Tibial artery (tissue), 4 donors: ENCODE measurements around the gene IRX1.
A peak's percentile ranks its signal among the peaks of the same experiment; 100 is the strongest.

ENCODE experiments used
- DNase-seq, 2 donors: peaks; one replicate each; pipeline ENCODE4 v3.0.0-alpha.2; 2019
- H3K27ac ChIP-seq, 2 donors: fragments of 200-600 bp; sonication (generic) in 1 of 2; 1 replicate in 1 of 2; 2 replicates in 1 of 2; pipeline ENCODE4 v1.5.1; 2018 to 2019; ENCODE audit warnings: mild to moderate bottlenecking in 1 of 2
- H3K27me3 ChIP-seq, 2 donors: fragments of 200-600 bp; sonication (generic) in 1 of 2; one replicate each; pipeline versions ENCODE4 v1.5.1 to v1.6.0; 2016 to 2019
- H3K36me3 ChIP-seq, 3 donors: fragments of 200-600 bp; sonication (generic) in 2 of 3; one replicate each; pipeline ENCODE4 v1.5.1; 2016 to 2019; ENCODE audit warnings: mild to moderate bottlenecking in 2 of 3
- H3K4me1 ChIP-seq, 4 donors: fragments of 200-600 bp; sonication (generic) in 2 of 4; 1 replicate in 3 of 4; 2 replicates in 1 of 4; pipeline ENCODE4 v1.5.1; 2016 to 2019
- H3K4me3 ChIP-seq, 2 donors: fragments of 200-600 bp; sonication (generic) in 1 of 2; 1 replicate in 1 of 2; 2 replicates in 1 of 2; pipeline ENCODE4 v1.5.1; 2018 to 2019; ENCODE audit warnings: mild to moderate bottlenecking in 2 of 2
- H3K9me3 ChIP-seq, 3 donors: fragments of 200-600 bp; sonication (generic) in 1 of 3; one replicate each; pipeline ENCODE4 v1.5.1; 2016 to 2019
- intact Hi-C: fragments of 100-400 bp; cut with DNase I; formaldehyde crosslinking; loops from one replicate; pipeline ENCODE4 v1.15.0; 2023; ENCODE audit warnings: low total_unique reads
- TF ChIP-seq, protein P1 (sequence below), 2 experiments: fragments of 200-600 bp in 1 of 2; fragments of 450-650 bp in 1 of 2; IDR thresholded peaks; one replicate each; pipeline ENCODE4 v1.5.1; 2017 to 2019; ENCODE audit warnings: antibody characterized with exemption in 2 of 2, mild to moderate bottlenecking in 1 of 2, moderate library complexity in 1 of 2

The IRX1 gene

GRCh38 chr5:3599226-3600105 lies 3.8 kb downstream of the IRX1 start:
- DNase-seq, result no peak
- H3K27me3 ChIP-seq, result peaks cover 0 to 94% of the 10 kb centered on the region in 2 donors
- no peaks in the 10 kb centered on the region for H3K36me3 ChIP-seq
- TF ChIP-seq, protein P1, sequence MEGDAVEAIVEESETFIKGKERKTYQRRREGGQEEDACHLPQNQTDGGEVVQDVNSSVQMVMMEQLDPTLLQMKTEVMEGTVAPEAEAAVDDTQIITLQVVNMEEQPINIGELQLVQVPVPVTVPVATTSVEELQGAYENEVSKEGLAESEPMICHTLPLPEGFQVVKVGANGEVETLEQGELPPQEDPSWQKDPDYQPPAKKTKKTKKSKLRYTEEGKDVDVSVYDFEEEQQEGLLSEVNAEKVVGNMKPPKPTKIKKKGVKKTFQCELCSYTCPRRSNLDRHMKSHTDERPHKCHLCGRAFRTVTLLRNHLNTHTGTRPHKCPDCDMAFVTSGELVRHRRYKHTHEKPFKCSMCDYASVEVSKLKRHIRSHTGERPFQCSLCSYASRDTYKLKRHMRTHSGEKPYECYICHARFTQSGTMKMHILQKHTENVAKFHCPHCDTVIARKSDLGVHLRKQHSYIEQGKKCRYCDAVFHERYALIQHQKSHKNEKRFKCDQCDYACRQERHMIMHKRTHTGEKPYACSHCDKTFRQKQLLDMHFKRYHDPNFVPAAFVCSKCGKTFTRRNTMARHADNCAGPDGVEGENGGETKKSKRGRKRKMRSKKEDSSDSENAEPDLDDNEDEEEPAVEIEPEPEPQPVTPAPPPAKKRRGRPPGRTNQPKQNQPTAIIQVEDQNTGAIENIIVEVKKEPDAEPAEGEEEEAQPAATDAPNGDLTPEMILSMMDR (IDR thresholded peaks at IDR 0.05), result no peak
- no peak overlapping the region for H3K4me3 ChIP-seq
- intact Hi-C loops, result no loop called here
- peaks cover 0 to 42% (median 32%) of the 10 kb centered on the region in 4 donors for H3K4me1 ChIP-seq
- peaks cover 0 to 2% (median 0%) of the 10 kb centered on the region in 3 donors for H3K9me3 ChIP-seq
- no peak overlapping the region for H3K27ac ChIP-seq

GRCh38 chr5:3600106-3601060 lies 4.8 kb downstream of the IRX1 start:
- intact Hi-C loops, result no loop called here

DNA sequence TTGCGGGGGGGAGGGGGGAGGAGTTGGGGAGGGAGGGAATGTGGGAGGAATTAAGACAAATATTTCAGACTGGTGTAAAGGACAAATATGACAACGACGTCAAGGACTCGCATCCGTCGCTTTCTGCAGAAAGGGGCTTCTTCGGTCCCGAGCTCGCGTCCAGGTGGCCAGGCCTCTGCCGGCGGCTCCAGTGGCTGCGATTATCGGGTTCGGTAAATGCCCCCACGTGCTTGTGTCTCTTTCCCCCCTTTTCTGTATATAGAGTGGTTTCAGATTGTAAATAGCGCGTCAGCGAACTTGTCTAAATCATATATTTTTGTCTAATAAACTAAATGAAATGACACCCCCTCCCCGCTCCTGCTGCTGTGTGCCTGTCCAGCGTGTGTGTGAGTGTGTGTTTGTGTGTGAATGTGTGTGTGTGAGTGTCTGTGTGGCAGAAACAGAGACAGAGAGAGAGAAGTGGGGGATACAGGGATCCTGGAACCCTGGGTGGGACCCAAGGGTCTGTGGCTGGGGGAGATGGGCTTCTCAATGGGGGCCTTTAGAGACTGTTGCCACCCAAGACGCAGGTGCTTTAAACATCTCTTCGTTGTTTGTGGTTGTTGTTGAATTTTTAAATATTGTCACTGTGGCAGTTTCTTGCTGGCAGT lies 5.6 kb downstream of the IRX1 start:
- no peak for DNase-seq
- no peak overlapping the region for H3K27ac ChIP-seq
- peaks cover 0 to 2% (median 0%) of the 10 kb centered on the region in 3 donors for H3K9me3 ChIP-seq
- no peak overlapping the region for H3K4me3 ChIP-seq
- TF ChIP-seq, protein P1 (IDR thresholded peaks at IDR 0.05), result no peak
- H3K27me3 ChIP-seq, result peaks cover 0 to 94% of the 10 kb centered on the region in 2 donors
- H3K36me3 ChIP-seq, result no peaks in the 10 kb centered on the region
- H3K4me1 ChIP-seq, result peaks cover 0 to 29% (median 20%) of the 10 kb centered on the region in 4 donors
- intact Hi-C loops, result no loop called here

More at GRCh38 chr5:3600106-3601060, 4.8 kb downstream of the IRX1 start:
- H3K27me3 ChIP-seq, result peaks cover 0 to 94% of the 10 kb centered on the region in 2 donors
- peaks cover 0 to 2% (median 0%) of the 10 kb centered on the region in 3 donors for H3K9me3 ChIP-seq
- TF ChIP-seq, protein P1 (IDR thresholded peaks at IDR 0.05), result no peak
- no peaks in the 10 kb centered on the region for H3K36me3 ChIP-seq
- H3K4me3 ChIP-seq, result peak overlapping the region in 1 of 2 donors; percentile 23
- no peak for DNase-seq
- H3K4me1 ChIP-seq, result peaks cover 0 to 33% (median 23%) of the 10 kb centered on the region in 4 donors
- no peak overlapping the region for H3K27ac ChIP-seq

GRCh38 chr5:3601911-3602782 lies 6.5 kb downstream of the IRX1 start:
- peaks cover 0 to 2% (median 0%) of the 10 kb centered on the region in 3 donors for H3K9me3 ChIP-seq
- no peak for DNase-seq
- H3K36me3 ChIP-seq, result no peaks in the 10 kb centered on the region
- H3K4me1 ChIP-seq, result peaks cover 0 to 27% (median 19%) of the 10 kb centered on the region in 4 donors
- intact Hi-C loops, result no loop called here
- no peak overlapping the region for H3K27ac ChIP-seq
- H3K27me3 ChIP-seq, result peaks cover 0 to 92% of the 10 kb centered on the region in 2 donors
- H3K4me3 ChIP-seq, result peak overlapping the region in 1 of 2 donors; percentile 6
- TF ChIP-seq, protein P1 (IDR thresholded peaks at IDR 0.05), result no peak
